HepG2 (cell line): ENCODE measurements around the gene TOPBP1. TPM values are rescaled to one million over a fixed set of nuclear protein-coding genes. Genes with fewer than 3 reads are reported as not detected.

Experiments used
- ATAC-seq: fragments of 200-7000 bp; cut with Tn5 transposase; 3 replicates; pipeline ENCODE4 v1.9.1; 2020; ENCODE audit warnings: mild to moderate bottlenecking, moderate library complexity
- BruUV-seq: library from RNA; stranded (reverse); fragments of 400-500 nt; replicated peaks from 2 replicates; lab custom pipeline; 2021; lab: Mats Ljungman, UMichigan
- CTCF ChIA-PET: fragments of 300-600 bp; formaldehyde crosslinking; extraction: SDS; loops from one replicate; lab custom pipeline; 2021; ENCODE audit warnings: low total read pairs, inconsistent platforms, low intra/inter-chr PET ratio; lab: Yijun Ruan, JAX
- POLR2A ChIA-PET: fragments of 350-600 bp; sonication (Branson Sonifier 250); formaldehyde crosslinking; loops from one replicate; lab custom pipeline; 2020; ENCODE audit warnings: antibody characterized with exemption, inconsistent platforms; lab: Yijun Ruan, JAX
- DNase-seq: peaks from one replicate; pipeline ENCODE4 v3.0.0-alpha.2; 2015; ENCODE audit warnings: low spot score
- FAIRE-seq: peaks from 3 replicates; lab custom pipeline; 2011; peaks lifted over from hg19 to GRCh38; lab: Jason Lieb, UNC
- H2AFZ ChIP-seq: one replicate; pipeline ENCODE4 v1.6.1; 2011; ENCODE audit warnings: low read length, inconsistent platforms
- H3K27ac ChIP-seq: fragments of 300-600 bp; 3 replicates; pipeline ENCODE4 v1.8.0; 2011; ENCODE audit warnings: mixed run types, mild to moderate bottlenecking, mixed read lengths, low read length, inconsistent platforms; ENCODE audit not compliant: insufficient read depth; ENCODE audit errors: extremely low read length
- H3K27me3 ChIP-seq, 2 experiments: fragments of 200-600 bp in 1 of 2; 2 replicates in 1 of 2; 3 replicates in 1 of 2; pipeline versions ENCODE4 v1.6.0 to v1.8.0; 2011; ENCODE audit warnings: low read length in 2 of 2, mild to moderate bottlenecking in 2 of 2, moderate library complexity in 2 of 2, inconsistent platforms in 1 of 2; ENCODE audit not compliant: insufficient read depth in 2 of 2, control insufficient read depth in 1 of 2
- H3K36me3 ChIP-seq, 2 experiments: fragments of 200-600 bp in 1 of 2; replicated peaks in 1 of 2; 2 replicates in 1 of 2; 3 replicates in 1 of 2; pipeline versions ENCODE4 v1.5.1 to v1.8.0; 2011; ENCODE audit warnings: low read length in 2 of 2, inconsistent platforms in 1 of 2; ENCODE audit not compliant: insufficient read depth in 2 of 2, control insufficient read depth in 1 of 2
- H3K4me1 ChIP-seq: 2 replicates; pipeline ENCODE4 v1.5.1; 2012; ENCODE audit warnings: low read length, inconsistent platforms; ENCODE audit not compliant: insufficient read depth
- H3K4me2 ChIP-seq: 2 replicates; pipeline ENCODE4 v1.6.0; 2011; ENCODE audit warnings: low read depth, low read length, inconsistent platforms
- H3K4me3 ChIP-seq, 3 experiments: fragments of 200-600 bp in 1 of 3; sonication (generic), shearing (Covaris generic) in 1 of 3; replicated peaks in 1 of 3; 2 replicates each; pipeline ENCODE4 v1.5.1; 2011 to 2016; ENCODE audit warnings: low read length in 3 of 3, inconsistent platforms in 2 of 3, low read depth in 2 of 3, mild to moderate bottlenecking in 2 of 3, control low read depth in 1 of 3, mixed read lengths in 1 of 3; ENCODE audit not compliant: insufficient read depth in 1 of 3
- H3K79me2 ChIP-seq: one replicate; pipeline ENCODE4 v1.6.1; 2011; ENCODE audit warnings: low read length, inconsistent platforms; ENCODE audit not compliant: insufficient read depth
- H3K9ac ChIP-seq: 2 replicates; pipeline ENCODE4 v1.6.0; 2011; ENCODE audit warnings: mild to moderate bottlenecking, low read depth, low read length, inconsistent platforms; ENCODE audit not compliant: insufficient read depth
- H3K9me3 ChIP-seq: 2 replicates; pipeline ENCODE4 v1.5.1; 2012; ENCODE audit warnings: mild to moderate bottlenecking, low read length
- H4K20me1 ChIP-seq: 2 replicates; pipeline ENCODE4 v1.6.0; 2011; ENCODE audit warnings: inconsistent platforms, mild to moderate bottlenecking, low read length, moderate library complexity; ENCODE audit not compliant: insufficient read depth
- ELF1 ChIP-seq: sonication (generic); formaldehyde crosslinking; IDR thresholded peaks from 2 replicates; pipeline ENCODE4 v1.4.0; 2020; ENCODE audit warnings: missing genetic modification reagents
- HNF4G ChIP-seq, 2 experiments: sonication (generic) in 1 of 2; formaldehyde crosslinking in 1 of 2; IDR thresholded peaks; 2 replicates each; pipeline versions ENCODE4 v1.4.0 to v1.6.1; 2011 to 2020; ENCODE audit warnings: borderline replicate concordance in 2 of 2, low read depth in 2 of 2, mild to moderate bottlenecking in 2 of 2, low read length in 1 of 2, missing genetic modification reagents in 1 of 2, moderate library complexity in 1 of 2
- NR2F6 ChIP-seq, 2 experiments: IDR thresholded peaks; 2 replicates each; pipeline ENCODE4 v1.6.1; 2016; ENCODE audit warnings: antibody characterized with exemption in 1 of 2, mild to moderate bottlenecking in 1 of 2
- RBM22 ChIP-seq: fragments of 200-400 bp; formaldehyde crosslinking; optimal IDR thresholded peaks from 2 replicates; pipeline ENCODE3; 2017; ENCODE audit warnings: mild to moderate bottlenecking, low read length, moderate library complexity
- SAP130 ChIP-seq: IDR thresholded peaks from 2 replicates; pipeline ENCODE4 v1.6.1; 2016; ENCODE audit warnings: low read depth
- TCF12 ChIP-seq, 2 experiments: fragments of 450-650 bp in 1 of 2; sonication (generic) in 1 of 2; formaldehyde crosslinking in 1 of 2; IDR thresholded peaks; 2 replicates each; pipeline versions ENCODE4 v1.6.1 to v1.8.0; 2017 to 2022; ENCODE audit warnings: antibody characterized with exemption in 1 of 2, mild to moderate bottlenecking in 1 of 2, missing genetic modification reagents in 1 of 2, moderate library complexity in 1 of 2
- ZNF121 ChIP-seq: sonication (generic); formaldehyde crosslinking; IDR thresholded peaks from 2 replicates; pipeline ENCODE4 v1.5.0; 2020; ENCODE audit warnings: mild to moderate bottlenecking, missing genetic modification reagents
- ZNF136 ChIP-seq: sonication (generic); formaldehyde crosslinking; IDR thresholded peaks from 2 replicates; pipeline ENCODE4 v1.8.1; 2022; ENCODE audit warnings: low read depth, mild to moderate bottlenecking, moderate library complexity, missing genetic modification reagents
- ZNF564 ChIP-seq: sonication (generic); formaldehyde crosslinking; IDR thresholded peaks from 2 replicates; pipeline ENCODE4 v1.8.1; 2023; ENCODE audit warnings: mild to moderate bottlenecking, missing genetic modification reagents
- WGBS: methylation state at CpG from one replicate; pipeline ENCODE4 v1.1.6; 2017; ENCODE audit warnings: low lambda C conversion rate; 5-methylcytosine and 5-hydroxymethylcytosine counted together
- in situ Hi-C: cut with HindIII; loops from 2 replicates; pipeline ENCODE4 v1.10.0; 2017; ENCODE audit warnings: low pct_unique_long_range_greater_than_20kb; ENCODE audit not compliant: extremely low pct_ligation_motif_present
- intact Hi-C: fragments of 100-400 bp; cut with micrococcal nuclease; formaldehyde crosslinking; loops from one replicate; pipeline ENCODE4 v1.10.0; 2022; ENCODE audit not compliant: unreplicated experiment
- polyA plus RNA-seq, 8 experiments: library from polyadenylated mRNA; depleted of rRNA in 3 of 8; stranded (reverse) in 7 of 8; unstranded in 1 of 8; fragments of >200 nt; fragmentation: Illumina TruSeq in 4 of 8; extraction: Trizol in 4 of 8; gene quantifications; 2 replicates each; pipeline versions ENCODE4 v1.2.1 to v1.2.3, GENCODE V29; 2011 to 2016; ENCODE audit warnings: low read depth in 4 of 8, missing spikeins in 1 of 8, mixed read lengths in 1 of 8; ENCODE audit not compliant: insufficient read depth in 1 of 8
- total RNA-seq, 5 experiments: library from RNA; depleted of rRNA; stranded (reverse); fragments of >200 nt; fragmentation: Illumina TruSeq; extraction: Trizol; gene quantifications; 2 replicates each; pipeline ENCODE4 v1.2.3, GENCODE V29; 2016; ENCODE audit warnings: low read depth in 1 of 5

Gene TOPBP1
- total and polyA plus RNA-seq, 2 of the 13 experiments (the other 11 are each of a cell fraction or from before 2014, with no cell fraction given), result 24.3 to 42.9 TPM

GRCh38 chr3:133592843-133593242 is 68.9 kb downstream of the TOPBP1 start (continued):
- TF ChIP-seq HNF4G (IDR thresholded peaks at IDR 0.05; ENCODE audit: borderline replicate concordance, low read depth, low read length) (no peak), HNF4G (CRISPR knock-in tag; IDR thresholded peaks at IDR 0.05; ENCODE audit: borderline replicate concordance, low read depth) (no peak), ZNF564 (no peak), SAP130 (no peak)

- ATAC-seq (peak; percentile 33), FAIRE-seq (no peak), DNase-seq (no peak)
- Histone ChIP-seq H3K9ac (no peak overlapping the region), H3K4me3 (no peak overlapping the region), H3K9me3 (no peaks in the 10 kb centered on the region), H3K27me3 (no peaks in the 10 kb centered on the region; a peak in 1 of 5 replicates), H3K4me2 (no peak overlapping the region), H3K4me1 (no peaks in the 10 kb centered on the region), H3K27ac (no peak overlapping the region), H3K79me2 (no peaks in the 10 kb centered on the region), H3K36me3 (peaks cover 5 to 23% of the 10 kb centered on the region in 2 experiments), H4K20me1 (0 out of 2 replicates have a peak, but pooled peaks cover 3% of the 10 kb centered on the region), H2AFZ (no peak overlapping the region)
- ChIA-PET CTCF (no interaction called here), POLR2A (interaction anchor here (0.6 to 1.3 kb wide), 2 partner anchors 15 to 544 kb away, joined by 3 read pairs; no protein-coding TSS in a partner anchor)
- intact Hi-C loops (no loop called here), in situ Hi-C loops (no loop called here)
- TF ChIP-seq ZNF121 (CRISPR knock-in tag) (peak; percentile 82), ZNF136 (CRISPR knock-in tag) (no peak), TCF12 (IDR thresholded peaks at IDR 0.05) (no peak), TCF12 (CRISPR knock-in tag; IDR thresholded peaks at IDR 0.05) (no peak)
- BruUV-seq, result no TSS peak
- WGBS, result 68% methylated on average over 3 of the region's 3 CpGs
Measured at GRCh38 chr3:133591271-133591742, 70.4 kb downstream of the TOPBP1 start.

- no peak overlapping the region for H3K27ac ChIP-seq
- in situ Hi-C loops (no loop called here), intact Hi-C loops (no loop called here)
- H3K9ac ChIP-seq, result no peak overlapping the region
- ATAC-seq (no peak), FAIRE-seq (no peak), DNase-seq (no peak)
- no peaks in the 10 kb centered on the region for H3K4me1 ChIP-seq
- TF ChIP-seq NR2F6 (IDR thresholded peaks at IDR 0.05) (no peak), NR2F6 (CRISPR knock-in tag; IDR thresholded peaks at IDR 0.05) (no peak), RBM22 (peak; percentile 38), ELF1 (CRISPR knock-in tag) (no peak)
- H3K79me2 ChIP-seq, result no peaks in the 10 kb centered on the region
- H3K4me2 ChIP-seq, result no peak overlapping the region
- peaks cover 7 to 38% of the 10 kb centered on the region in 2 experiments for H3K36me3 ChIP-seq
- 0 out of 2 replicates have a peak, but pooled peaks cover 3% of the 10 kb centered on the region for H4K20me1 ChIP-seq
- WGBS, result 96% methylated on average over 8 of the region's 8 CpGs
- no peak overlapping the region for H3K4me3 ChIP-seq
- no peaks in the 10 kb centered on the region for H3K9me3 ChIP-seq
- no peaks in the 10 kb centered on the region; a peak in 1 of 5 replicates for H3K27me3 ChIP-seq
- CTCF ChIA-PET, result no interaction called here
- H2AFZ ChIP-seq, result no peak overlapping the region
- POLR2A ChIA-PET, result no interaction called here
- no TSS peak for BruUV-seq
Measured at GRCh38 chr3:133589503-133589902, 72.2 kb downstream of the TOPBP1 start.
